ENCODE measurements around the gene BCL3.

Gene BCL3

DNA sequence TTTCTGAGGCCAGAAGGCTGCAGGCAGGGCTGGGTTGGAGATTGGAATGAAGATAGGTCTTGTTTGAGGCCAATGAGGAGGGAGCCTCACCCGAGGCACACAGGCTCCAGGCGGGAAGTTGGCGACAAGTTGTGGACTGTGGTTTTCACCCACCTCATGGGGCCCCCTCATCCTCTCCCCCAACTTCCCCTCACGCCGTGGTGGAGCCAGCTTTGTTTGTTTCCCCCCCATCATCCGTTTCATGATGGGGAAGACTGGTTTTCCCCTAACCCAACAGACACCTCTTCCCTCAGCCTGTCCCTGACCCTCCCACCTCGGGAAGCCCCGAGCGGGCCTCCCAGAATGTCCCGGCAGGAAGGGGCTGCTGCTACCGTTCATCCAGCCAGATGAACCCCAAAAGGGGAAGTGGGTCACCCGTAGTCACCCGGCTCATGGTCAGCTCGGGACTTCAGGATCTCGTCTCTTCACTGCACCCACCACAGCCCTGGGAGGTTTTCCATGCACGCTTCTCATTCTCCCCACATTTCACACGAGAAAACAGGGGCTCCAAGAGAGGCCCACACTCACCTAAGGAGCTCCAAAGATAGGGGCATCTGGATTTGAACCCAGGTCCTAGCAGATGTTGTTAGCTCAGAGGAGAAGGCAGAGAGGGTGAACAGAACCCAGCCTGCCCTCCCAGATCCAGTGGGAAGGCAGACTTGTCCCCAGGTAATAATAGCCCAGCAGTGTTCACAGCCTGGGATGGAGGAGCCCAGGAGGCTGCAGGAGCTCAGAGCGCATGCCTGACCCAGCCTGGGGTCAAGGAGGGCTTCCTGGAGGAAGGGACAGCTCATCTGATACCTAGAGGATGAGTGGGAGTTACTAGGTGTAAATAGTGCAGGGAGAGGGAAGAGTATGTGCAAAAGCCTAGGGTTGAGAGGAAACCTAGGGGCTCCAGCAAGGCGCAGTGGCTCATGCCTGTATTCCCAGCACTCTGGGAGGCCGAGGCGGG lies 26.1 kb upstream of the BCL3 start:
- TF ChIP-seq, protein P1, sequence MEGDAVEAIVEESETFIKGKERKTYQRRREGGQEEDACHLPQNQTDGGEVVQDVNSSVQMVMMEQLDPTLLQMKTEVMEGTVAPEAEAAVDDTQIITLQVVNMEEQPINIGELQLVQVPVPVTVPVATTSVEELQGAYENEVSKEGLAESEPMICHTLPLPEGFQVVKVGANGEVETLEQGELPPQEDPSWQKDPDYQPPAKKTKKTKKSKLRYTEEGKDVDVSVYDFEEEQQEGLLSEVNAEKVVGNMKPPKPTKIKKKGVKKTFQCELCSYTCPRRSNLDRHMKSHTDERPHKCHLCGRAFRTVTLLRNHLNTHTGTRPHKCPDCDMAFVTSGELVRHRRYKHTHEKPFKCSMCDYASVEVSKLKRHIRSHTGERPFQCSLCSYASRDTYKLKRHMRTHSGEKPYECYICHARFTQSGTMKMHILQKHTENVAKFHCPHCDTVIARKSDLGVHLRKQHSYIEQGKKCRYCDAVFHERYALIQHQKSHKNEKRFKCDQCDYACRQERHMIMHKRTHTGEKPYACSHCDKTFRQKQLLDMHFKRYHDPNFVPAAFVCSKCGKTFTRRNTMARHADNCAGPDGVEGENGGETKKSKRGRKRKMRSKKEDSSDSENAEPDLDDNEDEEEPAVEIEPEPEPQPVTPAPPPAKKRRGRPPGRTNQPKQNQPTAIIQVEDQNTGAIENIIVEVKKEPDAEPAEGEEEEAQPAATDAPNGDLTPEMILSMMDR (IDR thresholded peaks at IDR 0.05; ENCODE audit: insufficient read depth, low read depth, low read length, missing control alignments) = no peak
- H3K4me3 ChIP-seq (ENCODE audit: low read length) = no peak overlapping the region
- no peak for DNase-seq (ENCODE audit: low read depth)

DNA sequence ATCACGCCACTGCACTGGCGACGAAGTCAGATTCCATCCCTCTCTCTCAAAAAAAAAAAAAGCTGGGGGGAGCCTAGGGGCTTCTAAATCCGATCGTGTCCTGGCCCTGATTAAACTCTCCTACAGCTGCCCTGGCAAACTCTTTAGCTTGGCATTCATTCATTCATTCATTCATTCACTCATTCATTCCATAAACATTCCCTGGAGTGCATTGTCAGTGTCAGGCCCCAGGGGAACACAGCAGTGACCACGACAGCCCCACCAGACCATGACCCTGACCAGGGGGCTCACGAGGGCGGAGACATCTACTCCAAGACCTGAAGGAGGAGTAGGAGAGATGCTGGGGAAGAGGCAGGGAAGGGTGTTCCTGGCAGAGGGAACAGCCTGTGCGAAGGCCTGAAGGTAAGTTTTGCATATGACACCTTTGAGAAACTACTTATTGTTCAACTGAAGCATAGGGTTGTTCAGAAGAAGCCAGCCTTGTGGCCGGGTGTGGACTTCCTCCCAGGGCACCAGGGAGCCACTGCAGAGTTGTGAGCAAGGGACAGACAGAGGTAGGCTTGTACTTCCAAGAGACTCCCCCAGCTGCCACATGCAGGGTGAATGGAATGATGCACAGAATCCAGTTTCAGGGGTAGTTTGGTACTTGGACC lies 25.1 kb upstream of the BCL3 start:
- DNase-seq (ENCODE audit: low read depth) = no peak
- TF ChIP-seq, protein P1 (IDR thresholded peaks at IDR 0.05; ENCODE audit: insufficient read depth, low read depth, low read length, missing control alignments) = no peak
- no peak overlapping the region for H3K4me3 ChIP-seq (ENCODE audit: low read length)

DNA sequence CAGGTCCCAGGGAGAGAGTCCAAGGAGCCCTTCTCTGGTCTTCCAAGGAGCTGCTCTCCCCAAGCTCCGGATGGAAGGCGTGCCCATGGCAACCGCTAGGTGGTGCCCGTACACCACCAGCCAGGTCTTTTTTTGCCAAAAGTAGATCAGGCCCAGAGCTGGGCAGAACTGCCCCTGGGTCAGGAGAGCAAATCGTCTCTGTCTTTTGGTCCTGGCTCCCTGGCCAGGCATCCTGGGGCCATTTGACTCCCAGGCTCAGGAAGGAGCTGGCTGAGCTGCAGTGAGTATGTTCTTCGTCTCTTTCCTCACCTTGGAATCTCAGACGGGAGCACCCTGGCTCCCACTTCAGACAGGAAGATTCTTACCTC lies 24.6 kb upstream of the BCL3 start:
- no peak overlapping the region for H3K4me3 ChIP-seq (ENCODE audit: low read length)
- peak; percentile 82 for DNase-seq (ENCODE audit: low read depth)
- TF ChIP-seq, protein P1 (IDR thresholded peaks at IDR 0.05; ENCODE audit: insufficient read depth, low read depth, low read length, missing control alignments) = peak; percentile 99

DNA sequence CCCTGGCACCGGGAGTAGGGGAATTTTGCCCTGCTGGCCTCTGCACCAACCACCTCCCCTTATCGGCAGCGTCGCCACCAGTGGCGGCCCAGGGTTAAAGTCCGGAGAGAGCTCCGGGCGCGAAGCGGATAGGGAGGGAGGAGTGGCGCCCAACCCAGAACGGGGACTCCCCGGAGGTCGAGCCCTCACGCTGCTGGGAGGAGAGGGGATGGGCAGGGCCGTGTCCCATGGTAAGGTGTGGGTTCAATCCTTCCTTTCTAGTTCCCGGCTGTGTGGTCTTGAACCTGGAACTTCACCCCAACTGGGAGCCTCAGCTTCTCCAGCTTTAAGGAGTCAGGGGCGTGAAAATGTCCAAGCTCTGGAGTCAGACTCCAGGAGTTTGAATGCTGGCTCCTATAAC lies 23.3 kb upstream of the BCL3 start:
- TF ChIP-seq, protein P1 (IDR thresholded peaks at IDR 0.05; ENCODE audit: insufficient read depth, low read depth, low read length, missing control alignments) = no peak
- DNase-seq (ENCODE audit: low read depth) = no peak
- H3K4me3 ChIP-seq (ENCODE audit: low read length) = no peak overlapping the region

DNA sequence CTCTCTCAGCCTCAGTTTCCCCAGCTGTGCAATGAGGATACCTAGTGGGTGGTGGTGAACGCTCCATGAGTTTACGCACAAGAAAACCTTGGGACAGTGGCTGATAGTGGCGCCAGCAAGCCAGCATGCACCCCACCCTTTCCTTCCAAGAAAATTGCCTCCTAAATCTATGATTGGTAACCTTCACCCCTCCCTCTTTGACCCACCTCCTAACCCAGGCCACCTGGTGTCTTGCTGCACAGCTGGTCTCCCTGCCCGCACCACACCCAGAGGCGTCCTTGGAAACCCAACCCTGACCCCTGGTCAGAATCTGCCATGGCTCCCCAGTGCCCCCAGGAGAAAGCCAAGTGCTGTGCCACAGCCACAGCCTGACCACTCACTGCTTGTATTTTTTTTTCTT lies 22.8 kb upstream of the BCL3 start:
- TF ChIP-seq, protein P1 (IDR thresholded peaks at IDR 0.05; ENCODE audit: insufficient read depth, low read depth, low read length, missing control alignments) = no peak
- H3K4me3 ChIP-seq (ENCODE audit: low read length) = no peak overlapping the region
- DNase-seq (ENCODE audit: low read depth) = no peak

DNA sequence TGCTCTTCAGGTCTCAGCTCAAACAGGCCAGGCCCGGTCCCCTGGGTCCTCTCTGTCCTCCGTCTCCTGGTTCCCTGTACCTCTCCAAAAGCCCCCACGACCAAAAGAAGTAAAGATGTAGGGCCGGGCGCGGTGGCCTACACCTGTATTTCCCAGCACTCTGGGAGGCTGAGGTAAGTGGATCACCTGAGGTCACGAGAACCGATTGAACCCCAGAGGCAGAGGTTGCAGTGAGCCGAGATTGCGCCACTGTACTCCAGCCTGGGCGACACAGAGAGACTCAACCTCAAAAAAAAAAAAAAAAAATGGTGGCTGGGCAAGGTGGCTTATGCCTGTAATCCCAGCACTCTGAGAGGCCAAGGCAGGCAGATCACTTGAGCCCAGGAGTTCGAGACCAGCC lies 22.0 kb upstream of the BCL3 start:
- no peak for DNase-seq (ENCODE audit: low read depth)
- no peak overlapping the region for H3K4me3 ChIP-seq (ENCODE audit: low read length)
- TF ChIP-seq, protein P1 (IDR thresholded peaks at IDR 0.05; ENCODE audit: insufficient read depth, low read depth, low read length, missing control alignments) = no peak

All from epithelial cell of esophagus (primary cell).